Activated gamma-delta T cell treated with Interleukin-2 at 50 U/mL for 16 hours (primary cell): ENCODE data around the gene P2RY14.
A peak's percentile ranks its signal among the peaks of the same experiment; 100 is the strongest.

Experiments
- DNase-seq: peaks from one replicate; pipeline ENCODE4 v3.0.0-alpha.2; 2020

The P2RY14 gene

DNA sequence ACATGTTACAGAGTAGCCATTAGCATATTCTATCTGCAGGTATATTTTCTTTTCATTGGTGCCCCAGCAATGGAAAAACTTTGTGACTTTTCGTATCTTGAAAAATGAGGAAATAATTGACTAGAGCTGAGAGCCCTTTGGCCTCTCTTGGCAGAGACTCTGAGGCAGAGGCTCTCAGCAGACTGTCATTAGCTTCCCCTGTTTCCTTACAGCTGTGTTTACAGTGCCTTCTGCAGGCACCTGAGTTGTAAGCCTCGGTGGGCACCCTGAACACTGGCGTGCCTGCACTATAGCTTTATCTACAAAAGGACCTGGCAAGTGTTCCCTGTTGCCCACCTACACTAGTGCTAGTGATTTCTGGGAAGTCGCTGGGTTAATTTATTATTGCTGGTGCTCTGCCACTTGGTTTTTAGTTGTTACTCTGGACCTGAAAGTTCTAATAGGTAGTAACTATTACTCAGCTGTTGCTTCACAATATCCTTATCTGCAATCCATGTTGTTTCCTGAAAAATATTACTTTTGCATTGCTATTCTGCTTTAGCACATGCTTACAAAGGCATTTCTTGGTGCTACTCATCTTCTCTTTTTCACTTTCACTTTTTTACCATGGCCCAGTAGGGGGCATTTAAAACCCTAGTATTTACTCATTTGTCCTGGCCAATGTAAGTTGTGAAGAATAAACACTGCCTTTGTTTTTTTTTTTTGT, 67.5 kb downstream of the P2RY14 start:
- DNase-seq: peak; percentile 16

- no peak for DNase-seq
Measured at GRCh38 chr3:151209654-151210053, 68.7 kb downstream of the P2RY14 start.

DNA sequence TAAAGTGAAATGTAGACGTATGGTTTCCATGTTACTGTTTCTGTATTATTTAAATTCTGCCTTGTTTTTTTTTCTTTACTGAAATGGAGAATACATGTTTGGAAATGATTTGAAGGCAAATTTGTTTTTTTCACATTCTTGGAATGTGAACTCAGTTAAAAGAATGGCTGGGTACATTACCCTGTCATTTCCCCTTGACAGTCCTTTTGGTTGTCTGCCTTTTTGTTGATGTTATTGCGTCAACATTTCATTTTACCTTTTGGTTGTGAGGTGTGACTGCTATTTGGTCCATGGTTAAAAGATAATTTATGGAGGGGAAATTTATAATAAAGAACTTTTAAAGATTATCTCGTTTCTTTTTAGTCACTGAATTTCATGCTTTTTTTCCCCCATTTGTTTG, 72.1 kb downstream of the P2RY14 start:
- DNase-seq: no peak

GRCh38 chr3:151205482-151205881, 72.9 kb downstream of the P2RY14 start:
- DNase-seq: no peak

DNA sequence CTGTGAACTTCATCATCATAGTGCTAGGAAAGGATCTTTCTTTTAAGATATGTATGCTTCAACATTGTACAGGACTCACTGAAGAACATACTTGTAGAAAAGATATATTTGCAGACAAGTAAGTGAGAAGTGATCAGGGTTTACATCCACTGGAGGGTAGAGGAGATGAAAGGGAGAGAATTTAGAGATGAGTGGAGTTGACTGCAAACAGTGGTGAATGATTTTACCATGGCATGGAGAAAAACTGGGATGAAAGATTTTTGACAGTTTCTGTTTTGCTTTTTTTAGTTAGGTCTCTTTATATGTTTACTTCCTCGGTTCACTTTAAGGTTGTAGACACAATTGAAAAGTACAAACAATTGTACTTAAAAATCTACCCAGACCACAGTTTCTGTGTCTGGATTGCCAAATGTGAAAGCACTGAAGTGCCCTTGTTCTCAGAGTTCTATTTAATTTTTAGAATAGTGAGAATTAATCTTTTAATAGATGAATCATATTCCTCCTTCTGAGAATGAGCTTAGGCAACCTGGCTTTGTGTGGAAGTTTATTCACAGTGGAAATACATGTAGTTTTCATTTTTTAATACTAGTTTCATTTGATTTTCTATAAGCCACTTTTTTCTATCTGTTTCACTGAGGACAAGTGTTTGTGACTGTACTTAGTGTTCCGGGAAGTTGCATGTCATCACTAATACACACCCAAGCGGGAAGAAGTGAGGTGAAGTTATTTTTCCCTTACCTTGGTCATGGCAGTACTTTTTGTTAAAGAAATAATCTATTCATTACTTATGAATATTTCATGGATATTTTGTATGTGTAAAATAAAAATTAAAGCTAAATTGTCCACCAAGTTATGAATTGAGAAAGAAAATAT, 73.6 kb downstream of the P2RY14 start:
- no peak for DNase-seq

- DNase-seq: peak; percentile 65
Measured at GRCh38 chr3:151203051-151203420, 75.3 kb downstream of the P2RY14 start, which contains the start of gene GPR171. Gene GPR171 (minus strand): TSS chr3:151203216. CDS start chr3:151199386, 3,830 bp downstream.

- no peak for DNase-seq
Measured at GRCh38 chr3:151201051-151201730, 77.2 kb downstream of the P2RY14 start.

- DNase-seq: no peak
Measured at GRCh38 chr3:151200586-151200985, 77.8 kb downstream of the P2RY14 start.

DNA sequence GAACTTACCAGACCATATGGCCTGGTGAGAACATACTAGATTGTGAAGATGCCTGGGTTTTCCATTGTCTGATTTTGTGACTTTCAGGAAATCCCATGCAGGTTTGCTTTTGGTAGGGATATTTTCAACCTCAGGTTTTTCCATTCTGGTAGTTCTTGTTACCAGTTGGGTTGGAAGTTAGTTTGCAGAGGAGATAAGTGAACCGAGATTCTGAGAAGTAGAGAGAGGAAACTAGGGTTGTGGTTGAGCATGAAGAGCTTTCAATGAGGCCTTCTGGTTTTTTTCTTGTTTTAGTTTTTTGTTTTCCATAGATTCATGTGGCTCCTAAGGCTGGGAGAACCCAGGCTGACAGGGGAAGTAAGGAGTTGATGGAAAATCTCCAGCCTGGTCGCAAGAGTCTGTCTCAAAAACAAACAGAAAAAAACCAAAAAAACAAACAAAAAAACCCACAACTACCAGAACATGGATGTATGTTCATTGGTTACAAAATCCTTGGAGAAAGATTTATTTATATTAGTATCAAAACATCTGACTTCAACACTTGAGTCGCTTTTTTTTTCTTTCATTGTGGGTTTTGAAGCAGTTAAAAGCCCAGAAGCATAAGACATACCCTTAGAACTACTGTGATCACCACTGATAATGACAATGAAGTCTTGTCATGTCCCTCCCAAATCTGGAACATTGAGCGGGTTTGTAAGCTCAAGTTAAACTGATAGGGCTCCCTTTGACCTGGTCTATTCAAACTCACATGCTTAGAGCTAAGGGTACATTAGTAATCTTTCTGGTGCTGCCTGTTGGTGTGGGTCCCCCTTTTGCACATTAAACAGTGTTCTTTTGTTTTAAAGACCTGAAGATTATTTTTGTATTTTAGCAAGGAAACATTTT, 78.5 kb downstream of the P2RY14 start:
- DNase-seq: no peak

DNA sequence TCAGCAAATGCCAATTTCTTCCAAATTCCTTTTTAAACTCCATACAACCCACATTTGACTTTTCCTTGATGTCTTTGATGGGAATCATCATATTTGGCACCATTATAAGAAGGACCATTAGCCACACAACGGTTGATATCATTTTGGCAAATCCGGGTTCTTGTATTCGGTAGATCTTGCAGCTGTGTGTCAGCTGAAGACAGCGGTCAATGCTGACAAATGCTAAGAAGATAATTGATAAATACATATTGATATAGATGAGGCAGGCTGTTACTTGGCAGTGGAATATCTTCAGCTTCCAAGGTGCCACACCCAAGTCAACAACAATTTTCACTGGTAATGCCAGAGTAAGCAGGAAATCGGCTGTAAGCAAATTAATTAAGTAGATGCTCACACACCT, 79.5 kb downstream of the P2RY14 start:
- no peak for DNase-seq

- no peak for DNase-seq
Measured at GRCh38 chr3:151197981-151198767, 80.2 kb downstream of the P2RY14 start.

- DNase-seq: no peak
Measured at GRCh38 chr3:151197228-151197627, 81.1 kb downstream of the P2RY14 start.

GRCh38 chr3:151196434-151196833, 81.9 kb downstream of the P2RY14 start:
- no peak for DNase-seq

- no peak for DNase-seq
Measured at GRCh38 chr3:151195826-151196225, 82.5 kb downstream of the P2RY14 start.

DNA sequence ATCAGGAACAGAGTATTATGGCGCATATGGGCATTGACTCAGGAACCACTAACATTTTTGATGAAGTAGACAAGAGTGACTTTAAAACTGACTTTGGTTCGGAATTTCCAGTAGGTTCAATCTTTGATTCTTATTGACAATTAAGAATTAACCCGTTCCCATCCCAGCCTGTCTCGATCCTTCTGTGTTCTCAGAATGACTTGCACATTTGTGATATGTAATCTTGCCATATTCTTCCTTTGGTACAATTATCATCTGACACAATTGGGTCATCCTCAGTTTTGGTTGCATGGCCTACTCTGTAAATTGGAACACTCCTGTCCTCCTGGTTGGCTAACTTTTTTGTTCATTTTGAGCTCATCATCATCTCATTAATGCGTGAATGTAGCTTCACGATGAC, 85.8 kb downstream of the P2RY14 start:
- DNase-seq: no peak

GRCh38 chr3:151191095-151191494, 87.2 kb downstream of the P2RY14 start:
- no peak for DNase-seq

DNA sequence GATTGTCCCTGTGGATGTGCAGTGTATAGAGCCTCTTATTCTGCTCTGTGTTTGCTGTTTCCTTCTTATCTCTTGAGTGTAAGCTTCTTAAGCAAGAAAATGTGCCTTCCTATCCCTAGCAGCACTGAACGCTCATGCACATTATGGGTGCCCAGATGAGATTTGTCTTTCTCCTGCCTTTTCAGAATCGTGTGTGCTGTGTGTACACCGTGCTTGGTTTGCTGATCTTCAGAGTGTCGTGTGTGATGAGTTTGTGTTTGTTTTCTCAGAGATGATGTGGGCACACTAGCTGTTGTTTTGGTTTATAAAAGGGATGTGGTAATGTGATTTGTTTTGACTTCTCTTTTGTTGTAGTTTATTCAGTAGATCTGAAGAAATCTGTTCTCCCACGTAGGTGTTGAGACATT, 95.1 kb downstream of the P2RY14 start:
- peak; percentile 28 for DNase-seq

- no peak for DNase-seq
Measured at GRCh38 chr3:151182349-151183079, 95.8 kb downstream of the P2RY14 start.

DNA sequence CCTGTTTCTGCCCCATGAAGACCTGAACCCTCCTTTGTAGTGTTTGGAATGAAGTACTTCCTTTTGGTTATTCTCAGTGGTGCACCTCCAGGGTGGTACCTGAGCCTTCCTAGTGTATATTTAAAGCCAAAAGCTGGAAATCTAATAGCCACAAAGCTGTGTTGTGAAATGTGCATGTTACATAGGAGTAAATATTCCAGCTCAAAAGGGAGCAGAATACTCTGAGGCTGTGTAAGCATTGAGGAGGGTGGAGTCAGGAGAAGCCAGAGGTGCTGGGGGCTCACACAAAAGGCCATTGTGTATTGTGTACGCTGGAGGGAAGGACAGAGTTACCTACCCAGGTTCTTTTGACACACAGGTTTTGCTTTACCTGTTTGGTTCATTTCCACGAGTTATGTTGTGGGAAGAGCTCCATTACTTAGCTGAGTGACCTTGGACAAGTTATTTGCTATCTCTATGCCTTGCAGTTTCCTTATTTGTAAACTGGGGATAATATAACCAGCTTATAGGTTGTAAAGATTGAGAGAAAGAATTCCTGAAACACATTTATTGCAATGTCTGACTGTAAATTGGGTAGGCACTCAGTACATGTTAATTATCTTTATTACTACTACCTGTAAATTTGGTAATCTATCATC, 100.0 kb downstream of the P2RY14 start:
- DNase-seq: no peak

- no peak for DNase-seq
Measured at GRCh38 chr3:151175952-151176351, 102.4 kb downstream of the P2RY14 start.

- no peak for DNase-seq
Measured at GRCh38 chr3:151174351-151174750, 104.0 kb downstream of the P2RY14 start.
